HEK293T (cell line): ENCODE results near the gene TBC1D10A.

ENCODE experiments used
- CTCF ChIA-PET: fragments of 350-600 bp; formaldehyde crosslinking; extraction: SDS; loops from one replicate; lab custom pipeline; 2021; ENCODE audit warnings: antibody characterized with exemption, inconsistent platforms; lab: Yijun Ruan, JAX
- POLR2A ChIA-PET: fragments of 350-600 bp; formaldehyde crosslinking; extraction: SDS; loops from one replicate; lab custom pipeline; 2020; ENCODE audit warnings: antibody characterized with exemption, inconsistent platforms; lab: Yijun Ruan, JAX
- DNase-seq: peaks from one replicate; pipeline ENCODE4 v3.0.0; 2012; ENCODE audit warnings: mixed read lengths; ENCODE audit errors: extremely low spot score
- ARNT ChIP-seq: fragments of 450-650 bp; IDR thresholded peaks from 2 replicates; pipeline ENCODE4 v1.6.1; 2017; ENCODE audit warnings: mild to moderate bottlenecking
- BHLHE40 ChIP-seq: fragments of 450-650 bp; IDR thresholded peaks from 2 replicates; pipeline ENCODE4 v1.6.1; 2016; ENCODE audit warnings: mild to moderate bottlenecking, moderate library complexity, borderline replicate concordance
- CTBP1 ChIP-seq: fragments of 450-650 bp; IDR thresholded peaks from 2 replicates; pipeline ENCODE4 v1.6.1; 2016; ENCODE audit warnings: borderline replicate concordance
- FOXM1 ChIP-seq: fragments of 450-650 bp; IDR thresholded peaks from 2 replicates; pipeline ENCODE4 v1.6.1; 2017; ENCODE audit warnings: mild to moderate bottlenecking, borderline replicate concordance
- NFRKB ChIP-seq: fragments of 450-650 bp; IDR thresholded peaks from 2 replicates; pipeline ENCODE4 v1.6.1; 2016; ENCODE audit warnings: mild to moderate bottlenecking, moderate library complexity
- SP1 ChIP-seq: fragments of 450-650 bp; IDR thresholded peaks from 2 replicates; pipeline ENCODE4 v1.6.1; 2017
- TF ChIP-seq, protein P1 (sequence below): fragments of 450-650 bp; IDR thresholded peaks from 2 replicates; pipeline ENCODE4 v1.6.1; 2016

Gene TBC1D10A

DNA sequence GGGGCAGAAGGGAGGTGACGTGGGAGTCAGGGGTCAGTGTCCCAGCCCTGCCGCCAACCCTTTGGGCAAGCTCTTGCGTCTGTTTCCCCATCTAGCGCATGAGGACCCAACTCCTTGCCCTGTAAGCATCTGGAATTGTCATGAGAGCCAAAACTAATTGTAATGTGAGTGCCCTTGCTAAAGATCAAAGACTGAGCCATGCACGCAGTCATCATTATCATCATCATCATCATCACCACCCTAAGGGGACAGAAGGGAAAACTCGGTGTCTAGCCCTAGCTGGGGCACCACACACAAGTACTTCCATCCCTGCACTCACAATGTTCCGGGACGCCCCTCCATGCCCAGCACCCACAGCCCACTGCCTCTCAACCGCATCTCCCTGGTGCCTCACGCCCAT, 82.7 kb downstream of the TBC1D10A start:
- ChIA-PET CTCF (no interaction called here), POLR2A (no interaction called here)
- TF ChIP-seq CTBP1 (no peak), NFRKB (no peak), FOXM1 (no peak)
- no peak for DNase-seq

DNA sequence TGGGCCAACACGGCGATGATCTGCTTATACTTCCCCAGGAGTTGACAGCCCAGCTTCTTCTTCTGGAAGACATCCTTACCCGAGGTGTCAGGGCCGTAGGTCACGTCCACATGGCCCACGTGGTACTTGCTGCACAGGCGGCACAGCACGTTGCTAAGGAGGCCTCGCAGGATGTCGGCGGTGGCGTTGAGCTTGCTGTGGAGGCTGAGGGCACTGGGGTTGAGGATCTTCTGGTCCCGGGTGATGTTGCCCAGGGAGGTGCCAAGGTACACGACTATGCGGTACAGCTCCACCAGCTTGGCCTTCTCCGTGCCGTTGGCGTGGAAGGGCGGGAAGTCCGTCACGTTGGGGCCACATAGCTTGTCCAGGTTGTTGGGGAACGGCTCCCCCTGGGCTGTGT, 83.1 kb downstream of the TBC1D10A start:
- ChIA-PET CTCF (no interaction called here), POLR2A (no interaction called here)
- DNase-seq = no peak
- TF ChIP-seq SP1 (no peak), NFRKB (no peak), ARNT (no peak), BHLHE40 (no peak)
- TF ChIP-seq, protein P1, sequence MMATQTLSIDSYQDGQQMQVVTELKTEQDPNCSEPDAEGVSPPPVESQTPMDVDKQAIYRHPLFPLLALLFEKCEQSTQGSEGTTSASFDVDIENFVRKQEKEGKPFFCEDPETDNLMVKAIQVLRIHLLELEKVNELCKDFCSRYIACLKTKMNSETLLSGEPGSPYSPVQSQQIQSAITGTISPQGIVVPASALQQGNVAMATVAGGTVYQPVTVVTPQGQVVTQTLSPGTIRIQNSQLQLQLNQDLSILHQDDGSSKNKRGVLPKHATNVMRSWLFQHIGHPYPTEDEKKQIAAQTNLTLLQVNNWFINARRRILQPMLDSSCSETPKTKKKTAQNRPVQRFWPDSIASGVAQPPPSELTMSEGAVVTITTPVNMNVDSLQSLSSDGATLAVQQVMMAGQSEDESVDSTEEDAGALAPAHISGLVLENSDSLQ = no peak
